Testis (tissue), 2 donors: Measurements from ENCODE around the gene SF3B3.

Source experiments
- POLR2A ChIP-seq: fragments of 450-650 bp; IDR thresholded peaks from one replicate; pipeline ENCODE4 v1.6.1; 2017; ENCODE audit warnings: antibody characterized with exemption, mild to moderate bottlenecking, moderate library complexity
- TF ChIP-seq, protein P1 (sequence below), 3 experiments: fragments of 450-650 bp in 2 of 3; fragments of 200-600 bp in 1 of 3; sonication (generic) in 1 of 3; IDR thresholded peaks; one replicate each; pipeline ENCODE4 v1.5.1; 2016 to 2019; ENCODE audit warnings: antibody characterized with exemption in 3 of 3, mild to moderate bottlenecking in 2 of 3, moderate library complexity in 1 of 3

DNA sequence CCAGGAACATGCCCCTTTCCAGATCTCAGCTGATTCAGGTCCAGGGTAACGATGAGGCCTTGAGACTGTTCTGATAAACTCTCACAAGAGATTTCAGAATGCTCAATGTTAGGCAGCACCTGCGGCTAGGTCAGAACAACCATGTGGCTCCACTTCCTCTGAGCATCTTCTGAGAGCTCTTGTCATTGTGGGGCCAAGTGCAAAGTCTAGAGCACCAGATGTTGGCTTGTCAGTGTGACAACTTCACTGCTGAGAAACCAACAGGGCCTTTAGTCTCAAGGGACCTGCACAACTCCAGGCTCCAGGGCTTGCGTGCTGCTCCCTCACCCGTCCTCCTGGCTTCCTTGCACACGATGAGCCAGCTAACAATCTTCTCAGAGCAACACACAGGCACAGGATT, 40.2 kb upstream of the SF3B3 start:
- TF ChIP-seq, protein P1, sequence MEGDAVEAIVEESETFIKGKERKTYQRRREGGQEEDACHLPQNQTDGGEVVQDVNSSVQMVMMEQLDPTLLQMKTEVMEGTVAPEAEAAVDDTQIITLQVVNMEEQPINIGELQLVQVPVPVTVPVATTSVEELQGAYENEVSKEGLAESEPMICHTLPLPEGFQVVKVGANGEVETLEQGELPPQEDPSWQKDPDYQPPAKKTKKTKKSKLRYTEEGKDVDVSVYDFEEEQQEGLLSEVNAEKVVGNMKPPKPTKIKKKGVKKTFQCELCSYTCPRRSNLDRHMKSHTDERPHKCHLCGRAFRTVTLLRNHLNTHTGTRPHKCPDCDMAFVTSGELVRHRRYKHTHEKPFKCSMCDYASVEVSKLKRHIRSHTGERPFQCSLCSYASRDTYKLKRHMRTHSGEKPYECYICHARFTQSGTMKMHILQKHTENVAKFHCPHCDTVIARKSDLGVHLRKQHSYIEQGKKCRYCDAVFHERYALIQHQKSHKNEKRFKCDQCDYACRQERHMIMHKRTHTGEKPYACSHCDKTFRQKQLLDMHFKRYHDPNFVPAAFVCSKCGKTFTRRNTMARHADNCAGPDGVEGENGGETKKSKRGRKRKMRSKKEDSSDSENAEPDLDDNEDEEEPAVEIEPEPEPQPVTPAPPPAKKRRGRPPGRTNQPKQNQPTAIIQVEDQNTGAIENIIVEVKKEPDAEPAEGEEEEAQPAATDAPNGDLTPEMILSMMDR (IDR thresholded peaks at IDR 0.05) = no peak
- TF ChIP-seq POLR2A = no peak
